Aorta (tissue), 5 donors: ENCODE measurements around the gene AUTS2. TPM values are rescaled to one million over a fixed set of nuclear protein-coding genes. Genes with fewer than 3 reads are reported as not detected.

Experiments
- ATAC-seq: fragments of 200-7000 bp; cut with Tn5 transposase; one replicate; pipeline ENCODE4 v1.9.1; 2022; ENCODE audit warnings: moderate library complexity; ENCODE audit not compliant: low FRiP score
- DNase-seq, 2 donors: peaks; one replicate each; pipeline ENCODE4 v3.0.0-alpha.2; 2020
- H3K27ac ChIP-seq, 2 donors: one replicate each; pipeline ENCODE4 v1.5.1; 2013; ENCODE audit warnings: low read length in 2 of 2, mild to moderate bottlenecking in 2 of 2, moderate library complexity in 2 of 2, control low read depth in 1 of 2, inconsistent platforms in 1 of 2, low read depth in 1 of 2
- H3K27me3 ChIP-seq, 2 donors: one replicate each; pipeline ENCODE4 v1.6.1; 2013; ENCODE audit warnings: control low read depth in 1 of 2, low read length in 1 of 2, mild to moderate bottlenecking in 1 of 2, moderate library complexity in 1 of 2; ENCODE audit not compliant: insufficient read depth in 2 of 2, control insufficient read depth in 1 of 2
- H3K36me3 ChIP-seq, 2 donors: one replicate each; pipeline ENCODE4 v1.6.1; 2013; ENCODE audit warnings: control low read depth in 1 of 2, low read length in 1 of 2, mild to moderate bottlenecking in 1 of 2; ENCODE audit not compliant: insufficient read depth in 2 of 2, control insufficient read depth in 1 of 2
- H3K4me1 ChIP-seq, 2 donors: one replicate each; pipeline ENCODE4 v1.6.1; 2013; ENCODE audit warnings: low read length in 2 of 2, control low read depth in 1 of 2, mild to moderate bottlenecking in 1 of 2, moderate library complexity in 1 of 2; ENCODE audit not compliant: insufficient read depth in 2 of 2, control insufficient read depth in 1 of 2
- H3K4me3 ChIP-seq, 2 donors: one replicate each; pipeline ENCODE4 v1.5.1; 2013; ENCODE audit warnings: low read length in 2 of 2, control low read depth in 1 of 2, mild to moderate bottlenecking in 1 of 2
- H3K9me3 ChIP-seq: one replicate; pipeline ENCODE4 v1.6.1; 2013; ENCODE audit warnings: mild to moderate bottlenecking, low read length; ENCODE audit not compliant: control insufficient read depth
- WGBS, 2 donors: extraction: QIAGEN DNeasy Blood & Tissue Kit; methylation state at CpG; one replicate each; pipeline ENCODE4 v1.1.7; 2013; 5-methylcytosine and 5-hydroxymethylcytosine counted together
- intact Hi-C, 2 donors: fragments of 100-400 bp; cut with DNase I; formaldehyde crosslinking; loops; one replicate each; pipeline versions ENCODE4 v1.14.2 to v1.15.0; 2022
- polyA plus RNA-seq, 2 donors: library from polyadenylated mRNA; stranded (reverse); fragments of 200-250 nt; gene quantifications; one replicate each; pipeline ENCODE4 v1.2.3, GENCODE V29; 2013
- total RNA-seq, 2 donors: library from RNA; stranded (reverse); fragmentation: NEBNext Ultra II Directional; extraction: Animal tissue kit (Norgen Biotek cat#: 25700); gene quantifications; one replicate each; pipeline ENCODE4 v1.2.1, GENCODE V29; 2021
- donor health status: healthy with polysubstance abuse.
- donor health status: Bipolar disorder and iron deficiency.
- donor health status: DM: no; HTN: no; CAD: no.
- donor health status: DM: no; HTN: no; CAD: no.
- donor health status: DM: yes; HTN: yes; CAD: no.

The AUTS2 gene
- total and polyA plus RNA-seq, 4 donors, result 3.9 to 102 (median 57.0) TPM

GRCh38 chr7:69699931-69700330 lies 101.7 kb downstream of the AUTS2 start:
- H3K36me3 ChIP-seq, result no peaks in the 10 kb centered on the region
- no peaks in the 10 kb centered on the region for H3K4me1 ChIP-seq
- WGBS, 2 donors, result 91 to 96% methylated on average over 2 of the region's 2 CpGs
- intact Hi-C loops, result no loop called here
- no peak overlapping the region for H3K27ac ChIP-seq
- ATAC-seq (no peak), DNase-seq (no peak)
- H3K27me3 ChIP-seq, result peaks cover 0 to 3% of the 10 kb centered on the region in 2 donors
- no peaks in the 10 kb centered on the region for H3K9me3 ChIP-seq
- no peak overlapping the region for H3K4me3 ChIP-seq

- peaks cover 0 to 3% of the 10 kb centered on the region in 2 donors for H3K27me3 ChIP-seq
- WGBS, 2 donors, result 87 to 90% methylated on average over 3 of the region's 3 CpGs
- no peaks in the 10 kb centered on the region for H3K4me1 ChIP-seq
- H3K9me3 ChIP-seq, result no peaks in the 10 kb centered on the region
- no peaks in the 10 kb centered on the region for H3K36me3 ChIP-seq
- DNase-seq (no peak), ATAC-seq (no peak)
- intact Hi-C loops, result no loop called here
- no peak overlapping the region for H3K27ac ChIP-seq
- H3K4me3 ChIP-seq, result no peak overlapping the region
Observed at GRCh38 chr7:69700331-69700730, 102.1 kb downstream of the AUTS2 start.

GRCh38 chr7:69701288-69701687 lies 103.0 kb downstream of the AUTS2 start:
- H3K27ac ChIP-seq, result no peak overlapping the region
- DNase-seq (no peak), ATAC-seq (no peak)
- peaks cover 0 to 3% of the 10 kb centered on the region in 2 donors for H3K27me3 ChIP-seq
- no peaks in the 10 kb centered on the region for H3K36me3 ChIP-seq
- H3K4me1 ChIP-seq, result no peaks in the 10 kb centered on the region
- WGBS, 2 donors, result 95% methylated on average over 5 of the region's 5 CpGs
- no peaks in the 10 kb centered on the region for H3K9me3 ChIP-seq
- H3K4me3 ChIP-seq, result no peak overlapping the region
- intact Hi-C loops, result no loop called here

- ATAC-seq, result no peak
- intact Hi-C loops, result no loop called here
- WGBS, 2 donors, result 93 to 99% methylated on average over 1 of the region's 1 CpG
Observed at GRCh38 chr7:69702357-69702756, 104.1 kb downstream of the AUTS2 start.

GRCh38 chr7:69703099-69703498 lies 104.8 kb downstream of the AUTS2 start:
- intact Hi-C loops, result no loop called here
- no peak for ATAC-seq
- WGBS, 2 donors, result 47 to 69% methylated on average over 2 of the region's 2 CpGs

More at GRCh38 chr7:69702357-69702756, 104.1 kb downstream of the AUTS2 start:
- Histone ChIP-seq H3K27me3 (peaks cover 0 to 3% of the 10 kb centered on the region in 2 donors), H3K36me3 (no peaks in the 10 kb centered on the region), H3K4me1 (no peaks in the 10 kb centered on the region), H3K27ac (no peak overlapping the region), H3K9me3 (no peaks in the 10 kb centered on the region), H3K4me3 (no peak overlapping the region)
- no peak for DNase-seq

GRCh38 chr7:69706070-69706469 lies 107.8 kb downstream of the AUTS2 start:
- H3K4me3 ChIP-seq, result no peak overlapping the region
- 93 to 96% methylated on average over 2 of the region's 2 CpGs for WGBS, 2 donors
- no peak for ATAC-seq
- H3K9me3 ChIP-seq, result no peaks in the 10 kb centered on the region
- intact Hi-C loops, result no loop called here
- H3K4me1 ChIP-seq, result peaks cover 0 to 3% of the 10 kb centered on the region in 2 donors
- DNase-seq, result no peak
- peaks cover 0 to 3% of the 10 kb centered on the region in 2 donors for H3K27me3 ChIP-seq
- no peaks in the 10 kb centered on the region for H3K36me3 ChIP-seq
- H3K27ac ChIP-seq, result no peak overlapping the region

More at GRCh38 chr7:69703099-69703498, 104.8 kb downstream of the AUTS2 start:
- Histone ChIP-seq H3K27ac (no peak overlapping the region), H3K4me3 (no peak overlapping the region), H3K4me1 (no peaks in the 10 kb centered on the region), H3K27me3 (peaks cover 0 to 3% of the 10 kb centered on the region in 2 donors), H3K9me3 (no peaks in the 10 kb centered on the region), H3K36me3 (no peaks in the 10 kb centered on the region)
- no peak for DNase-seq

- 81 to 83% methylated on average over 2 of the region's 2 CpGs for WGBS, 2 donors
- no peak for ATAC-seq
- intact Hi-C loops, result no loop called here
- peaks cover 0 to 3% of the 10 kb centered on the region in 2 donors for H3K4me1 ChIP-seq
- H3K9me3 ChIP-seq, result no peaks in the 10 kb centered on the region
- no peak overlapping the region for H3K4me3 ChIP-seq
- H3K27ac ChIP-seq, result no peak overlapping the region
- no peaks in the 10 kb centered on the region for H3K36me3 ChIP-seq
- no peaks in the 10 kb centered on the region for H3K27me3 ChIP-seq
- DNase-seq, result no peak
Observed at GRCh38 chr7:69708857-69709256, 110.6 kb downstream of the AUTS2 start.

- ATAC-seq (no peak), DNase-seq (no peak)
- Histone ChIP-seq H3K9me3 (no peaks in the 10 kb centered on the region), H3K4me1 (peaks cover 0 to 3% of the 10 kb centered on the region in 2 donors), H3K27ac (no peak overlapping the region), H3K4me3 (no peak overlapping the region), H3K27me3 (no peaks in the 10 kb centered on the region), H3K36me3 (no peaks in the 10 kb centered on the region)
- WGBS, 2 donors, result 81 to 86% methylated on average over 5 of the region's 5 CpGs
- intact Hi-C loops, result no loop called here
Observed at GRCh38 chr7:69710768-69711438, 112.6 kb downstream of the AUTS2 start.

- no peaks in the 10 kb centered on the region for H3K36me3 ChIP-seq
- no peaks in the 10 kb centered on the region for H3K4me1 ChIP-seq
- no peak for DNase-seq
- intact Hi-C loops, result no loop called here
- H3K4me3 ChIP-seq, result no peak overlapping the region
- no peak for ATAC-seq
- H3K27ac ChIP-seq, result no peak overlapping the region
- WGBS, 2 donors, result 84 to 91% methylated on average over 2 of the region's 2 CpGs
- peaks cover 0 to 2% of the 10 kb centered on the region in 2 donors for H3K27me3 ChIP-seq
- H3K9me3 ChIP-seq, result no peaks in the 10 kb centered on the region
Observed at GRCh38 chr7:69714886-69715576, 116.8 kb downstream of the AUTS2 start.
